GM12874 (cell line): ENCODE measurements around the gene GNGT1.

Source experiments
- TF ChIP-seq, protein P1 (sequence below): IDR thresholded peaks from 2 replicates; pipeline ENCODE4 v1.5.1; 2011; ENCODE audit warnings: low read depth, mild to moderate bottlenecking, control low read depth, low read length, moderate library complexity; ENCODE audit not compliant: insufficient read depth

The GNGT1 gene

DNA sequence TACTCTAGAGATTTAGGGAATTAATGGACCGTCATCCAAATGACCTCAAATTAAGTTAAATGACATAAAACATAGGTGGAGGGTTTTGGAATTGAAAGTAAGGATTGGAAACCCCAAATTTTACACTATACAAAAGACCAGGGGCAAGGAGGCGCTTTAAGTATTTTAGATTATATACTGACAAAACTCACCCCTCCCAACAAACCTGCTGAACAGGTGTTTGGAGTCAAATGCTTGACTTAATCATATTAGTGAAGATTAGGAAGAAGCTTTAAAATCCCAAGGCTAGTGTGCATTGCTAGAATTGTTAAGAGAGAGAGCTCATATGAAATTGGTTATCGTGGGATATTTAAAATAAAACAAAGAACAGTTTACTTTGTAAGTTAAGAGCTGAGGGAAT, at the start of gene GNGT1:
Gene GNGT1 (plus strand): TSS at position 301 of the 400 bp plus-strand sequence. CDS start 180 bp downstream, outside the sequence.
- TF ChIP-seq, protein P1, sequence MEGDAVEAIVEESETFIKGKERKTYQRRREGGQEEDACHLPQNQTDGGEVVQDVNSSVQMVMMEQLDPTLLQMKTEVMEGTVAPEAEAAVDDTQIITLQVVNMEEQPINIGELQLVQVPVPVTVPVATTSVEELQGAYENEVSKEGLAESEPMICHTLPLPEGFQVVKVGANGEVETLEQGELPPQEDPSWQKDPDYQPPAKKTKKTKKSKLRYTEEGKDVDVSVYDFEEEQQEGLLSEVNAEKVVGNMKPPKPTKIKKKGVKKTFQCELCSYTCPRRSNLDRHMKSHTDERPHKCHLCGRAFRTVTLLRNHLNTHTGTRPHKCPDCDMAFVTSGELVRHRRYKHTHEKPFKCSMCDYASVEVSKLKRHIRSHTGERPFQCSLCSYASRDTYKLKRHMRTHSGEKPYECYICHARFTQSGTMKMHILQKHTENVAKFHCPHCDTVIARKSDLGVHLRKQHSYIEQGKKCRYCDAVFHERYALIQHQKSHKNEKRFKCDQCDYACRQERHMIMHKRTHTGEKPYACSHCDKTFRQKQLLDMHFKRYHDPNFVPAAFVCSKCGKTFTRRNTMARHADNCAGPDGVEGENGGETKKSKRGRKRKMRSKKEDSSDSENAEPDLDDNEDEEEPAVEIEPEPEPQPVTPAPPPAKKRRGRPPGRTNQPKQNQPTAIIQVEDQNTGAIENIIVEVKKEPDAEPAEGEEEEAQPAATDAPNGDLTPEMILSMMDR, result no peak

DNA sequence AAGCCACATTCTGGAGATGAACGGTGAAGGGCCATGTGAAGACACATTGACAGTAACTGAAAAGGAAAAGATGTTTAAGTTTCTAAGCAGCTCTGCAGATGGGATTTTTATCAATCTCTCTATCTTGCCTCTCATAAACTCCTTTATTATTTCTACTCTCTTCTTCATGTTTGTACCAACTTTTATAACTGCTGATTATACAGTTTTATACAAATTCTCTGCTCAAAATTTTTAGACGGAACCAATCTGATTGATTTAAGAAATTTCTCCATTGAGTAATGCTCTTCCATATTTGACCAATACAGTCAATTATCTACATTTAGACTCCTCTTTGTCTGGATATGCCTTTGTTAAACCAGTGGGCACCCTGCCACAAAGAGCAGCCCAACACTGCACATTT, 47.5 kb upstream of the GNGT1 start:
- TF ChIP-seq, protein P1, result no peak

DNA sequence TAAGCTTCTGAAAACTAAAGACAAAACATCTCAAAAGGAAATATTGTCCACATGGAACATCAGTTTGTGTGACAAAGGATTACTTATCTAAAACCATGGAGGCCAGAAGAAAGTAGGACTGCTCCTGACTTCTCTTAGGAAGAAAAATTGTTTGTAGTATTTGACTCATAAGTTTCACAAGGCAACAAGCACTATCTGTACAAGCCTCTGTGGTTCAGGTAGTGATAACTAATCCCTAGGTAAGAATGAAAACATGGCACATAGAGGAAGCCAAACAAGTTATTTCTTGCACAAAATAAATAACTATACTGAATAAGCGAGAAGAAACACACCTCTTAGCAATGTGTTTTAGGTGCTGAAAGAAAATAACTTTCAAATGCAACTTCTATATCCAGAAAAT, 46.1 kb upstream of the GNGT1 start:
- TF ChIP-seq, protein P1, result no peak

DNA sequence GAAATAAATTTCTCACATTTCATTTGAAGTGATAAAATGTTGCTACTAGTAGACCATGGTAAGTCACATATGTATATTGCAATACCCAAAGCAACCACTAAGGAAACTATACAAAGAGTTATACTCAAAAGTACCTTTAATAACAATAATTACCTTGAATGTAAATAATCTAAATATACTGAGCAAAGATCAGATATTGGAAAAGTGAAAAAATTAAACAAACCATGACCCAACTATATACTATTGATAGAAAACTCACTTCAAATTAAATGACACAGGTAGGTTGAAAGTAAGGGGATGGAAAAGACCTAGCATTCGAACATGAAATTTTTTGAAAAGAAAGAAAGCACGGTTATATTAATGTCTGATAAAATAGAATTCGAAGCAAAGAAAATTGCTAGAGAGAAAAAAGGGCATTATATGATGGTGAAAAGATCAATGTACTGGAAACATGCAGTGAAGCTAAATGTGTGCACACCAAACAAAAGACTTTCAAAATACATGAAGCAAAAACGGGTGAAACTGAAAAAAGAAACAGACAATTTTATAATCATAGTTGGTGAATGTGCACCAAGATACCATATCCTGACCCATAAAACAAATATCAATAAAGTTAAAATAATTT, 44.9 kb upstream of the GNGT1 start:
- TF ChIP-seq, protein P1, result no peak

DNA sequence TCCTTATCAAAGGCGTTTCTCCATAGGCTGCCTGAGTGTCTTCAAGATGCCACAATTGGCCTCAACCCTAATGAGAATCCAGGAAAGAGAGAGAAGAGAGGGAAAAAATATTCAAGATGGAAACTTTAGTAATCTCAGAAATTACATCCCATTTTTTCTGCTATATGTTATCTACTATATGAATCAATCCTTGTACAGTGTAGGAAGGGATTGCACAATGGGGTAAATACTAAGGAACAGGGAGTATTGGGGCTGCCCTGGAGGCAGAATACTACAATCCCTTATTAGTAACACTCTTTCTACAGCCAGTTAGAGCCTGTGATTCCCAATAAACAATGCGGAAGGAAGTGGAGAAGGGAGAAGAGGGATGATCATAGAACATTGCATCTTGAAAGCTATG, 43.7 kb upstream of the GNGT1 start:
- TF ChIP-seq, protein P1, result no peak

DNA sequence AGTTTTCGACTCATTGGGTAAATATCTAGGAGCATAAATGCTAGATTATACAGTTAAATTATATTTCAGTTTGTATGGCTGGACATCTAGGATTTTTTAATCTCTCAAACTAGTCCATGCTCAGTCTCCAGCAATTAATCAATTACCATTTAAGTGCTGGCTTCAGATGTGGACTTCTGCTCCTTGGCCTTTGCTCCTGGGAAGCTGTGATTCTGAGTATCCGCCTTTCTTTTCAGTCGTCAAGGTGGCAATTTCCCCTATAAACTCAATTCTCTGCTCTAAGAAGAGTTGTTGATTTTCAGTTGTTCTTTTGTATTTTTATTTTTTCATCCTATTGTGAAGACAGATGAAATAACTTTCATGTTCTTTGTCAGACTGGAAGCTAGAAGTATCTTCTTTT, 39.5 kb upstream of the GNGT1 start:
- TF ChIP-seq, protein P1, result no peak

DNA sequence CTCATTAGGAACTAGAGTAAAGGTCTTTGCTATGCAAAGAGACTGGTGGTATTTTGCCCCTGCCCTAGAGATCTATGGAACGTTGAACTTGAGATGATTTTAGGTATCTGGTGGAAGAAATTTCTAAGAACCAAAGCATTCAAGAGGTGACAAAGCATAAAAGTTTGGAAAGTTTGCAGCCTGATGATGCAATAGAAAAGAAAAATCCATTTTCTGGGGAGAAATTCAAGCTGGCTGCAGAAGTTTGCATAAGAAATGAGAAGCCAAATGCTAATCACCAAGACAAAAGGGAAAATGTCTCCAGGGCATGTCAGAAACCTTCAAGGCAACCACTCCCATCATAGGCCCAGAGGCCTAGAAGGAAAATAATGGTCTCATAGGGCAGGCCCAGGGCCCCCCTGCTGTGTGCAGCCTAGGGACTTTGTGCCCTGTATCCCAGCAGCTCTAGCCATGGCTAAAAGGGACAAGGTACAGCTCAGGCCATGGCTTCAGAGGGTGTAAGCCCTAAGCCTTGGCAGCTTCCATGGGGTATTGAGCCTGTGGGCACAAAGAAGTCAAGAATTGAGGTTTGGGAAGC, 32.3 kb upstream of the GNGT1 start:
- TF ChIP-seq, protein P1, result no peak
